ENCODE results near the gene FUT9. TPM values are rescaled to one million over a fixed set of nuclear protein-coding genes. Genes with fewer than 3 reads are reported as not detected.
"Not testable (repeated sequence)": the region's sequence is repeated elsewhere in the genome, so short reads cannot be mapped to it uniquely, and the experiment has no call there.

The FUT9 gene
- polyA plus RNA-seq, 3 donors = not detected

DNA sequence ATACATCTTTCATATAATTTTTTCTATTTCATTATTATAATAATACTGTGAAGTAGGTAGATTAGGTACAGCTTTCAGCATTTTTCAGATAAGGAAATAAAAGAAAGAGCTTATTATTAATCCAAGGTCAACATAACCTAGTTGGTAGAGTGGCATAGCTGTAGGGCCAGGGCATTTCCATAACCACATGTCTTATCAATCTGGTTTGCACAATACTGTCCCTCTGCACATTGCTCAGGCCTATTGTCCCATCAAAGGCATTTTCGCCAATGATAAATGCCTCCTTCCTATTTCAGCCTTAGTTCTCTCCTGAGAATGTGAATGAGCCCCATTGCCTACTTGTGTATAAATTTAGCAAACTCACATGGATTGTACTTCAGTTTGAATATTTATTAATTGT is 234.0 kb downstream of the FUT9 start:
- Histone ChIP-seq H3K27me3 (ENCODE audit: control insufficient read depth in 2 of 2, insufficient read depth in 2 of 2, low read length in 2 of 2) (no peaks in the 10 kb centered on the region), H3K4me1 (ENCODE audit: control insufficient read depth in 1 of 2, insufficient read depth in 2 of 2, low read length in 2 of 2) (no peaks in the 10 kb centered on the region), H2AFZ (ENCODE audit: insufficient read depth, low read depth, low read length, poor library complexity, severe bottlenecking) (no peak overlapping the region), H3K9ac (ENCODE audit: insufficient read depth, low read length, poor library complexity, severe bottlenecking) (no peak overlapping the region), H3K4me2 (replicated peaks; ENCODE audit: extremely low read depth, low read length, poor library complexity, severe bottlenecking) (no peak overlapping the region), H3K4me3 (replicated peaks in 1 of 3; ENCODE audit: low read depth in 2 of 3, low read length in 3 of 3) (no peak overlapping the region), H3K36me3 (replicated peaks in 1 of 2; ENCODE audit: control insufficient read depth in 1 of 2, insufficient read depth in 2 of 2, low read length in 2 of 2) (no peaks in the 10 kb centered on the region), H3K79me2 (ENCODE audit: insufficient read depth, low read length) (no peaks in the 10 kb centered on the region), H3K27ac (ENCODE audit: low read depth in 1 of 2, low read length in 2 of 2) (no peak overlapping the region), H3K9me3 (replicated peaks in 1 of 2; ENCODE audit: control insufficient read depth in 1 of 2, insufficient read depth in 1 of 2, low read length in 2 of 2) (no peaks in the 10 kb centered on the region), H4K20me1 (ENCODE audit: insufficient read depth, low read length) (no peaks in the 10 kb centered on the region)
- Mint-ChIP-seq H3K27ac (no peak overlapping the region), H3K4me3 (no peak overlapping the region), H3K4me1 (no peaks in the 10 kb centered on the region), H3K36me3 (no peaks in the 10 kb centered on the region), H3K9me3 (peaks cover 0 to 5% (median 0%) of the 10 kb centered on the region in 7 donors), H3K27me3 (ENCODE audit: low read depth in 3 of 3) (no peaks in the 10 kb centered on the region)
- WGBS (ENCODE audit: insufficient coverage) = no CpG with 5 or more reads among the region's 1 CpG
- TF ChIP-seq, protein P1, sequence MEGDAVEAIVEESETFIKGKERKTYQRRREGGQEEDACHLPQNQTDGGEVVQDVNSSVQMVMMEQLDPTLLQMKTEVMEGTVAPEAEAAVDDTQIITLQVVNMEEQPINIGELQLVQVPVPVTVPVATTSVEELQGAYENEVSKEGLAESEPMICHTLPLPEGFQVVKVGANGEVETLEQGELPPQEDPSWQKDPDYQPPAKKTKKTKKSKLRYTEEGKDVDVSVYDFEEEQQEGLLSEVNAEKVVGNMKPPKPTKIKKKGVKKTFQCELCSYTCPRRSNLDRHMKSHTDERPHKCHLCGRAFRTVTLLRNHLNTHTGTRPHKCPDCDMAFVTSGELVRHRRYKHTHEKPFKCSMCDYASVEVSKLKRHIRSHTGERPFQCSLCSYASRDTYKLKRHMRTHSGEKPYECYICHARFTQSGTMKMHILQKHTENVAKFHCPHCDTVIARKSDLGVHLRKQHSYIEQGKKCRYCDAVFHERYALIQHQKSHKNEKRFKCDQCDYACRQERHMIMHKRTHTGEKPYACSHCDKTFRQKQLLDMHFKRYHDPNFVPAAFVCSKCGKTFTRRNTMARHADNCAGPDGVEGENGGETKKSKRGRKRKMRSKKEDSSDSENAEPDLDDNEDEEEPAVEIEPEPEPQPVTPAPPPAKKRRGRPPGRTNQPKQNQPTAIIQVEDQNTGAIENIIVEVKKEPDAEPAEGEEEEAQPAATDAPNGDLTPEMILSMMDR (IDR thresholded peaks at IDR 0.05) = no peak
- DNase-seq = no peak
- intact Hi-C loops (cut with micrococcal nuclease) = no loop called here

DNA sequence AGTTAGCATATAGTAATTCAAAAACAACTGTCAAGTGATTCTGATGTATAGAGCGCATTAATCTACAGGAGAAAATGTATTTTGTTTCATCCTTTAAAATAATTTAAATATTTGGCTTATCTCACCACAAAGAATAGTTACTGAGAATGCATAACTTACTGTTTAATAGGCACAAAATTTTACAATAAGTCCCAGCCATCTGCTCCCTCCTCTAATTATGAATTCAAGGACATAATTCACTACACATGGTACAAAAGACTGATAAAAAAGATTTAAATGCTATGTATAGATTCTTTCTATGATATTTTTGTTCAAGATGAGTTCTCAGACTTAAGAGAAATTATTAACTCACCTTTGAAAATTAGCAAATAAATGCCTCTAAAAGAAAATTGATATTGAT is 242.0 kb downstream of the FUT9 start:
- Mint-ChIP-seq H3K36me3 (no peaks in the 10 kb centered on the region), H3K27ac (no peak overlapping the region), H3K4me3 (no peak overlapping the region), H3K27me3 (ENCODE audit: low read depth in 3 of 3) (no peaks in the 10 kb centered on the region), H3K4me1 (no peaks in the 10 kb centered on the region), H3K9me3 (peaks cover 6 to 15% (median 9%) of the 10 kb centered on the region in 7 donors)
- no CpG with 5 or more reads among the region's 1 CpG for WGBS (ENCODE audit: insufficient coverage)
- intact Hi-C loops (cut with micrococcal nuclease) = no loop called here
- Histone ChIP-seq H3K4me2 (replicated peaks; ENCODE audit: extremely low read depth, low read length, poor library complexity, severe bottlenecking) (no peak overlapping the region), H4K20me1 (ENCODE audit: insufficient read depth, low read length) (no peaks in the 10 kb centered on the region), H3K27ac (ENCODE audit: low read depth in 1 of 2, low read length in 2 of 2) (no peak overlapping the region), H3K9me3 (replicated peaks in 1 of 2; ENCODE audit: control insufficient read depth in 1 of 2, insufficient read depth in 1 of 2, low read length in 2 of 2) (peaks cover 13 to 18% of the 10 kb centered on the region in 2 donors), H3K27me3 (ENCODE audit: control insufficient read depth in 2 of 2, insufficient read depth in 2 of 2, low read length in 2 of 2) (no peaks in the 10 kb centered on the region), H3K9ac (ENCODE audit: insufficient read depth, low read length, poor library complexity, severe bottlenecking) (no peak overlapping the region), H3K4me1 (ENCODE audit: control insufficient read depth in 1 of 2, insufficient read depth in 2 of 2, low read length in 2 of 2) (no peaks in the 10 kb centered on the region), H3K79me2 (ENCODE audit: insufficient read depth, low read length) (no peaks in the 10 kb centered on the region), H2AFZ (ENCODE audit: insufficient read depth, low read depth, low read length, poor library complexity, severe bottlenecking) (no peak overlapping the region), H3K4me3 (replicated peaks in 1 of 3; ENCODE audit: low read depth in 2 of 3, low read length in 3 of 3) (no peak overlapping the region), H3K36me3 (replicated peaks in 1 of 2; ENCODE audit: control insufficient read depth in 1 of 2, insufficient read depth in 2 of 2, low read length in 2 of 2) (no peaks in the 10 kb centered on the region)
- TF ChIP-seq, protein P1 (IDR thresholded peaks at IDR 0.05) = no peak
- DNase-seq = no peak

DNA sequence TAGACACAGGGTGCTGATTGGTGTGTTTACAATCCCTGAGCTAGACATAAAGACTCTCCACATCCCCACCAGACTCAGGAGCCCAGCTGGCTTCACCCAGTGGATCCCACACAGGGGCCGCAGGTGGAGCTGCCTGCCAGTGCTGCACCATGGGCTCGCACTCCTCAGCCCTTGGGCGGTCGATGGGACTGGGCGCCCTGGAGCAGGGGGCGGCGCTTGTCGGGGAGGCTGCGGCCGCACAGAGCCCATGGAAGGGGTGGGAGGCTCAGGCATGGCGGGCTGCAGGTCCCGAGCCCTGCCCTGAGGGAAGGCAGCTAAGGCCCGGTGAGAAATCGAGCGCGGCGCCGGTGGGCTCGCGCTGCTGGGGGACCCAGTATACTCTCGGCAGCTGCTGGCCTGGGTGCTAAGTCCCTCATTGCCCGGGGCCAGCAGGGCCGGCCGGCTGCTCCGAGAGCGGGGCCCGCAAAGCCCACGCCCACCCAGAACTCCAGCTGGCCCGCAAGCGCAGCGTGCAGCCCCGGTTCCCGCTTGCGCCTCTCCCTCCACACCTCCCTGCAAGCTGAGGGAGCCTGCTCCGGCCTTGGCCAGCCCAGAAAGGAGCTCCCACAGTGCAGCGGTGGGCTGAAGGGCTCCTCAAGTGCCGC is 245.1 kb downstream of the FUT9 start:
- DNase-seq; H3K27me3 ChIP-seq (ENCODE audit: control insufficient read depth in 2 of 2, insufficient read depth in 2 of 2, low read length in 2 of 2); intact Hi-C loops (cut with micrococcal nuclease); H3K4me3 ChIP-seq (replicated peaks in 1 of 3; ENCODE audit: low read depth in 2 of 3, low read length in 3 of 3); H3K4me2 ChIP-seq (replicated peaks; ENCODE audit: extremely low read depth, low read length, poor library complexity, severe bottlenecking); H3K4me1 Mint-ChIP-seq; H3K9ac ChIP-seq (ENCODE audit: insufficient read depth, low read length, poor library complexity, severe bottlenecking); H3K27ac Mint-ChIP-seq; H3K4me3 Mint-ChIP-seq; H3K4me1 ChIP-seq (ENCODE audit: control insufficient read depth in 1 of 2, insufficient read depth in 2 of 2, low read length in 2 of 2); H2AFZ ChIP-seq (ENCODE audit: insufficient read depth, low read depth, low read length, poor library complexity, severe bottlenecking); H3K27me3 Mint-ChIP-seq (ENCODE audit: low read depth in 3 of 3); H3K79me2 ChIP-seq (ENCODE audit: insufficient read depth, low read length); H3K36me3 ChIP-seq (replicated peaks in 1 of 2; ENCODE audit: control insufficient read depth in 1 of 2, insufficient read depth in 2 of 2, low read length in 2 of 2); H4K20me1 ChIP-seq (ENCODE audit: insufficient read depth, low read length); H3K27ac ChIP-seq (ENCODE audit: low read depth in 1 of 2, low read length in 2 of 2); H3K36me3 Mint-ChIP-seq: not testable (repeated sequence)
- peaks cover 6 to 15% (median 9%) of the 10 kb centered on the region in 7 donors for H3K9me3 Mint-ChIP-seq
- H3K9me3 ChIP-seq (replicated peaks in 1 of 2; ENCODE audit: control insufficient read depth in 1 of 2, insufficient read depth in 1 of 2, low read length in 2 of 2) = peaks cover 13 to 18% of the 10 kb centered on the region in 2 donors
- 98% methylated on average over 37 of the region's 37 CpGs for WGBS (ENCODE audit: insufficient coverage)

All from CD14-positive monocyte (primary cell).